ENCODE results near the gene DMBT1.

- no peak for TF ChIP-seq CTCF (IDR thresholded peaks at IDR 0.05)
- no peak for TF ChIP-seq POLR2A (IDR thresholded peaks at IDR 0.05)
These were observed 47.5 kb upstream of the DMBT1 start for GRCh38 chr10:122513053-122513452.
